ENCODE results near the gene LRRC14B. TPM values are rescaled to one million over a fixed set of nuclear protein-coding genes. Genes with fewer than 3 reads are reported as not detected.
A peak's percentile ranks its signal among the peaks of the same experiment; 100 is the strongest.
"Not testable (repeated sequence)": the region's sequence is repeated elsewhere in the genome, so short reads cannot be mapped to it uniquely, and the experiment has no call there.

LRRC14B gene
- total RNA-seq, 4 donors from 2014 or later, result not detected

DNA sequence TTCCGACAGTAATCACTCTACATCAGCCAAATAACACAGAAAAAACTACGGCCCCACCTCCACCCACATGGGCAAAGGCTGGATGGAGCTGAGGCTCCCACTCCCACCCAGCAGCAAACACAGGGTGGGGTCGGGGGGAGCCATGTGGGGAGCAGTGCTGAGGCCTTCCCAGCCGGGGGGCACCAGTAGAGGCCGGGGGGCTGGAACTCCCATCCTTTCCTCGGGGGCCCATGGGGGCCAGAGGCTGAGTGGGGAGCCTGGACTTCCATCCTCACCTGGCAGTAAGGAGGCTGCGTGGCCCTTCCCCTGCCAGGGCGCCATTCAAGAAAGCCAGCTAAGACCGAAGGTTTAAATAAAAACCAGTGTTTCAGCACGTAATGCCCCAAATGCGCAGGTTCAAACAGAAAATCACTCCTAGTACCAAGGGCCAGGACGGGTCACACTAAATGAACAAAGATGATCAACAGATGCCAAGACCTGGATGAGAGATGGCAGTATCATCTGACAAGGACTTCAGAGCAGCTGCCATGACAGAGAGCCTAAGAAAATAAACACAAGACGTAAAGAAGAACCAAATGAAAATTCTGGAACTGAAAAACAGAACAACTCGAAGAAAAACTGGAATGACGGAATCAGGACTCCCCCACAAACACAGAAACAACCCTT is 17.3 kb downstream of the LRRC14B start:
- H3K27me3 ChIP-seq, result no peaks in the 10 kb centered on the region
- H3K4me3 ChIP-seq, result no peak overlapping the region
- peaks cover 0 to 50% of the 10 kb centered on the region in 2 donors for H3K36me3 ChIP-seq
- TF ChIP-seq EP300 (IDR thresholded peaks at IDR 0.05) (no peak), POLR2AphosphoS5 (IDR thresholded peaks at IDR 0.05) (no peak), POLR2A (IDR thresholded peaks at IDR 0.05) (no peak)
- TF ChIP-seq, protein P1, sequence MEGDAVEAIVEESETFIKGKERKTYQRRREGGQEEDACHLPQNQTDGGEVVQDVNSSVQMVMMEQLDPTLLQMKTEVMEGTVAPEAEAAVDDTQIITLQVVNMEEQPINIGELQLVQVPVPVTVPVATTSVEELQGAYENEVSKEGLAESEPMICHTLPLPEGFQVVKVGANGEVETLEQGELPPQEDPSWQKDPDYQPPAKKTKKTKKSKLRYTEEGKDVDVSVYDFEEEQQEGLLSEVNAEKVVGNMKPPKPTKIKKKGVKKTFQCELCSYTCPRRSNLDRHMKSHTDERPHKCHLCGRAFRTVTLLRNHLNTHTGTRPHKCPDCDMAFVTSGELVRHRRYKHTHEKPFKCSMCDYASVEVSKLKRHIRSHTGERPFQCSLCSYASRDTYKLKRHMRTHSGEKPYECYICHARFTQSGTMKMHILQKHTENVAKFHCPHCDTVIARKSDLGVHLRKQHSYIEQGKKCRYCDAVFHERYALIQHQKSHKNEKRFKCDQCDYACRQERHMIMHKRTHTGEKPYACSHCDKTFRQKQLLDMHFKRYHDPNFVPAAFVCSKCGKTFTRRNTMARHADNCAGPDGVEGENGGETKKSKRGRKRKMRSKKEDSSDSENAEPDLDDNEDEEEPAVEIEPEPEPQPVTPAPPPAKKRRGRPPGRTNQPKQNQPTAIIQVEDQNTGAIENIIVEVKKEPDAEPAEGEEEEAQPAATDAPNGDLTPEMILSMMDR (IDR thresholded peaks at IDR 0.05), result no peak
- peaks cover 0 to 18% (median 0%) of the 10 kb centered on the region in 3 donors for H3K4me1 ChIP-seq
- 70 to 80% methylated on average over 1 to 5 of the region's 15 CpGs for WGBS, 2 donors (ENCODE audit: low coverage in 1 of 2)
- ATAC-seq, result no peak
- H3K27ac ChIP-seq, result no peak overlapping the region
- no peaks in the 10 kb centered on the region for H3K9me3 ChIP-seq

DNA sequence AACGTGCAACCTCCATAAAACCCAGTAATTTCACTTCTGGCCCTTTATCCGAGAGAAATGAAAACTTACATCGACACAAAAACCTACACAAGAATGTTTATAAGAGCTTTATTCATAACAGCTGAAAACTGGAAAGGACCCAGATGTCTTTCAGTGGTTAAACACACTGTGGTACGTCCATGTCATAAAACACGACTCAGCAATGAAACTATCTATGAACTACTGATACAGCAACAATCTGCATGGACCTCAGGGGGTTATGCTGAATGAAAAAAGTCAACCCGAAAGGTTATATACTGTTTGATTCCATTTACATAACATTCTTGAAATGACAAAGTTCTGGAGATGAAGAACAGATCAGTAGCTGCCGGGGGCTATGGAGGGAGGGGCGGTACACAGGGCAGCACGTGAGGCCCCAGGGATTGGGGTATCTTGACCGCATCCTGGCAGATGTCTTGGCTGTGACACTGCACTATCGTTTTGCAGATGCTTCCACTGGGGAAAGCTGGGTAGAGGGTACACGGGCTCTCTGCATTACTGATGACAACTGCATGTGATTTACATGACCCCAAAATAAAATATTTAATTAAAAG is 22.6 kb downstream of the LRRC14B start:
- peaks cover 0 to 23% of the 10 kb centered on the region in 2 donors for H3K36me3 ChIP-seq
- peaks cover 0 to 26% (median 0%) of the 10 kb centered on the region in 3 donors for H3K4me1 ChIP-seq
- TF ChIP-seq POLR2A (IDR thresholded peaks at IDR 0.05) (no peak), EP300 (IDR thresholded peaks at IDR 0.05) (no peak), POLR2AphosphoS5 (IDR thresholded peaks at IDR 0.05) (no peak)
- TF ChIP-seq, protein P1 (IDR thresholded peaks at IDR 0.05), result no peak
- 90 to 93% methylated on average over 12 of the region's 12 CpGs for WGBS, 2 donors (ENCODE audit: low coverage in 1 of 2)
- no peaks in the 10 kb centered on the region for H3K9me3 ChIP-seq
- no peaks in the 10 kb centered on the region for H3K27me3 ChIP-seq
- ATAC-seq, result no peak
- H3K27ac ChIP-seq, result no peak overlapping the region
- no peak overlapping the region for H3K4me3 ChIP-seq

DNA sequence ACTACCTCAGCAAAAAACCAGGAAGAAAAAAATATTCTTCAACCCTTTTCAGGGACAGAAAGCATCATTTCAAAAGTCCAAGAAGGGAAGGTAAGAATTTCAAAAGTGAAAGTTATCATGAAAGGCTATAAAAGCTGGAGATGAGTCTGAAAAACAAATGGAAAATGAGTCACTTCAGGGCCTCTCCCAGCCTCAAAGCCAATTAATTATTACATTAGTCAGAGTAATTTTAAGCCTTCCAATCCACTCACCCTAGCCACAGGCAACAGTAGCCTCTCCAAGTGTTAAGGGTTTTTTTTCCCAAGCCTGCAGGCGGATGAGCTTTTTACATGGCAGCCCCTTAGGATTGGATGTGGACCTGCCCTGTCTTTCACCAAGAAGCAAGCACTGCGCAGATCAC is 24.0 kb downstream of the LRRC14B start:
- H3K4me3 ChIP-seq, H3K27me3 ChIP-seq, H3K27ac ChIP-seq, H3K9me3 ChIP-seq, ATAC-seq: not testable (repeated sequence)
- Histone ChIP-seq H3K36me3 (peaks cover 0 to 23% of the 10 kb centered on the region in 2 donors), H3K4me1 (peaks cover 0 to 34% (median 0%) of the 10 kb centered on the region in 3 donors)
- 100% methylated on average over 1 of the region's 2 CpGs; no CpG with 5 or more reads in 1 of the 2 donors for WGBS, 2 donors (ENCODE audit: low coverage in 1 of 2)

DNA sequence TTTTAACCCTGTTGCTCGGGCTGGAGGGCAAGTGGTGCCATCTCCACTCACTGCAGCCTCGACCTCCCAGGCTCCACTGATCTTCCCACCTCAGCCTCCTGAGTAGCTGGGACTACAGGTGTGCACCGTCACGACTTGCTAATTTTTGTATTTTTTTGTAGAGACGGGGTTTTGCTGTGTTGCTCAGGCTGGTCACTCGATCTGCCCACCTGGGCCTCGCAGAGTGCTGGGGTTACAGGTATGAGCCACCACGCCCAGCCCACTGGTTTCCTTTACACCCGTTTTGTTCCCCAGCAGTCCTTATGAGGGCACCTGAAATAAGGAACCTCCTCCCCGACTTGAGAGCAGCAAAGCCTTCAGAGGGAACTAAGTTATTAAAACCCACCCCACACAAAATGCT is 24.8 kb downstream of the LRRC14B start:
- WGBS, 2 donors (ENCODE audit: low coverage in 1 of 2), result 93 to 100% methylated on average over 2 to 4 of the region's 10 CpGs
- Histone ChIP-seq H3K4me1 (peaks cover 0 to 42% (median 3%) of the 10 kb centered on the region in 3 donors), H3K36me3 (peaks cover 0 to 23% of the 10 kb centered on the region in 2 donors)
- not testable (repeated sequence) for H3K4me3 ChIP-seq, ATAC-seq, H3K27me3 ChIP-seq, H3K9me3 ChIP-seq, H3K27ac ChIP-seq

DNA sequence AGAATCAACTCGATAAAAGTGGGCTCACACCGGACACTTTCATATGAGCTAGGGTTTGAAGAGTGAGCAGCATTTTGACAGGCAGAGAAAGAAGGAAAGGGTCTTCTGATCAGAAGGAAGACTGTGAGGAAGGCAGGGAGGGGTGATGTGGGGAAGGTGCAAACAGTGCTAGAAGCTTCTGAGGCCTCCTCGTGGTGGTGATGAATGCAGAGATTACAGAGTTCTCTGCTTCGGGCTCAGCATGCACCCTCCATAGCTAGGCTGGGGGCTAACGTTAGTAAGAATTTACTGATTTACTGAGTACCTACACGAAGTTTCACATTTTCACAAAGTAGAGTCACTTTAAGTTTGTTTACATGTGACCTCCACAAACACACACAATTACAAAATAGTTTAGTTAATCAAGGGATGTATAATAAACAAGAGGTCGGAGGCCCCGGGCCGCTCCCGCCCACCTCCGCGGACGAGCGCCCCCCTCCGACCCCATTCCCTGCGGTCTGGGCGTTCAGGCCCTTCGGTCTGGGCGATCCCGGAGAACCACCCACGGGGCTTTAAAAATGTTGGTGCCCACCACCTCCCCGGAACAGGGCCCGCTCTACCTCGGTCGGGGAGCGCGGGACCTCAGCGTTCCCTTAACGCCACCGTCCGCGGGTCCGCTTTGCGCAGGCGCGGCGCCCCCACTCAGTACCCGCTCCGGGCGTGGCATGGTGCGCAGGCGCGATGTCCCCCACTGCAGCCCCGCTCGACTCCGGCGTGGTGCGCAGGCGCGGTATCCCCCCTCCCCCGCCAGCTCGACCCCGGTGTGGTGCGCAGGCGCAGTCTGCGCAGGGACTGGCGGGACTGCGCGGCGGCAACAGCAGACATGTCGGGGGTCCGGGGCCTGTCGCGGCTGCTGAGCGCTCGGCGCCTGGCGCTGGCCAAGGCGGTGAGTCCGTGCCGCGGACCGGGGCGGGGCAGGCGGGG is 26.5 kb downstream of the LRRC14B start, which contains the start of the genes CCDC127 and SDHA:
TSS of gene CCDC127 (minus strand) at position 660 of the 963 bp plus-strand sequence. CDS start 1,304 bp downstream, outside the sequence.
TSS of gene SDHA (plus strand) at position 827 of the 963 bp plus-strand sequence. CDS start at position 863, 36 bp downstream.
- TF ChIP-seq, protein P1 (IDR thresholded peaks at IDR 0.05), result peak in 2 of 4 experiments; percentile 24 to 63
- TF ChIP-seq POLR2AphosphoS5 (IDR thresholded peaks at IDR 0.05) (peak; percentile 91), POLR2A (IDR thresholded peaks at IDR 0.05) (peak; percentile 87 to 91)
- ATAC-seq, result peak; percentile 99
- Histone ChIP-seq H3K4me3 (peak within 1 kb of the TSS; percentile 97 to 99), H3K27ac (peak within 1 kb of the TSS; percentile 82 to 94 (median 88)), H3K36me3 (peaks cover 0 to 23% of the 10 kb centered on the region in 2 donors), H3K4me1 (peaks cover 0 to 52% (median 7%) of the 10 kb centered on the region in 3 donors)
- not testable (repeated sequence) for H3K27me3 ChIP-seq, H3K9me3 ChIP-seq
- 0 to 1% methylated on average over 4 to 9 of the region's 75 CpGs for WGBS, 2 donors (ENCODE audit: low coverage in 1 of 2)

Data from gastroesophageal sphincter (tissue), 4 donors.